ENCODE results near the gene GLI3.

Gene GLI3

GRCh38 chr7:42236266-42236975, 588 bp downstream of the GLI3 start:
- no peak for DNase-seq (ENCODE audit: low spot score)

GRCh38 chr7:42235741-42236161, 1.3 kb downstream of the GLI3 start:
- DNase-seq (ENCODE audit: low spot score) = no peak

- no peak for DNase-seq (ENCODE audit: low spot score)
Observed at GRCh38 chr7:42234736-42235135, 2.3 kb downstream of the GLI3 start.

- DNase-seq (ENCODE audit: low spot score) = no peak
Observed at GRCh38 chr7:42233695-42234331, 3.2 kb downstream of the GLI3 start.

GRCh38 chr7:42233171-42233570, 3.8 kb downstream of the GLI3 start:
- DNase-seq (ENCODE audit: low spot score) = no peak

- no peak for DNase-seq (ENCODE audit: low spot score)
Observed at GRCh38 chr7:42232275-42232674, 4.7 kb downstream of the GLI3 start.

GRCh38 chr7:42231043-42231787, 5.8 kb downstream of the GLI3 start:
- no peak for DNase-seq (ENCODE audit: low spot score)

GRCh38 chr7:42227936-42228591, 8.9 kb downstream of the GLI3 start:
- DNase-seq (ENCODE audit: low spot score) = no peak

GRCh38 chr7:42227541-42227935, 9.5 kb downstream of the GLI3 start:
- no peak for DNase-seq (ENCODE audit: low spot score)

GRCh38 chr7:42227021-42227420, 10.0 kb downstream of the GLI3 start:
- DNase-seq (ENCODE audit: low spot score) = no peak

- no peak for DNase-seq (ENCODE audit: low spot score)
Observed at GRCh38 chr7:42226354-42226941, 10.6 kb downstream of the GLI3 start.

- no peak for DNase-seq (ENCODE audit: low spot score)
Observed at GRCh38 chr7:42224391-42225003, 12.5 kb downstream of the GLI3 start.

GRCh38 chr7:42222891-42223290, 14.1 kb downstream of the GLI3 start:
- DNase-seq (ENCODE audit: low spot score) = no peak

- DNase-seq (ENCODE audit: low spot score) = no peak
Observed at GRCh38 chr7:42222125-42222524, 14.9 kb downstream of the GLI3 start.

GRCh38 chr7:42221304-42221703, 15.7 kb downstream of the GLI3 start:
- no peak for DNase-seq (ENCODE audit: low spot score)

- DNase-seq (ENCODE audit: low spot score) = no peak
Observed at GRCh38 chr7:42219447-42219846, 17.6 kb downstream of the GLI3 start.

GRCh38 chr7:42218248-42218647, 18.8 kb downstream of the GLI3 start:
- DNase-seq (ENCODE audit: low spot score) = no peak

- DNase-seq (ENCODE audit: low spot score) = no peak
Observed at GRCh38 chr7:42217548-42217947, 19.5 kb downstream of the GLI3 start.

GRCh38 chr7:42217053-42217452, 20.0 kb downstream of the GLI3 start:
- DNase-seq (ENCODE audit: low spot score) = no peak

- no peak for DNase-seq (ENCODE audit: low spot score)
Observed at GRCh38 chr7:42214060-42214679, 22.8 kb downstream of the GLI3 start.

GRCh38 chr7:42213093-42213492, 23.9 kb downstream of the GLI3 start:
- DNase-seq (ENCODE audit: low spot score) = no peak

Data from pons (tissue), 1 donor.